ENCODE data around the gene CES4A. TPM values are rescaled to one million over a fixed set of nuclear protein-coding genes. Genes with fewer than 3 reads are reported as not detected.

CES4A gene
- total and polyA plus RNA-seq, 2 of the 13 experiments (the other 11 are each of a cell fraction or from before 2014, with no cell fraction given): 0.09 to 0.17 TPM

GRCh38 chr16:66977341-66978113 is 10.9 kb upstream of the CES4A start (continued):
- 0 out of 2 replicates have a peak, but pooled peaks have one; percentile 13 for TF ChIP-seq SOX13 (IDR thresholded peaks at IDR 0.05)
- TF ChIP-seq SOX13 (CRISPR knock-in tag; conservative IDR thresholded peaks at IDR 0.05 in 1 of 2, IDR thresholded peaks at IDR 0.05 in 1 of 2): no peak; a peak in 1 of 4 replicates
- TF ChIP-seq MEF2D (CRISPR knock-in tag; IDR thresholded peaks at IDR 0.05): 0 out of 2 replicates have a peak, but pooled peaks have one; percentile 47
- TF ChIP-seq ZNF792 (CRISPR knock-in tag; IDR thresholded peaks at IDR 0.05): peak; percentile 77; the same call in 1 of the 2 replicates
- peak; percentile 75 for TF ChIP-seq ZBTB33 (CRISPR knock-in tag; IDR thresholded peaks at IDR 0.05)
- no peak; the same call in 1 of the 2 replicates for TF ChIP-seq ZNF749 (CRISPR knock-in tag; IDR thresholded peaks at IDR 0.05; ENCODE audit: borderline replicate concordance)
- no peak for TF ChIP-seq SOX6 (IDR thresholded peaks at IDR 0.05)
- peak; percentile 45; the same call in 1 of the 2 replicates for TF ChIP-seq SOX6 (CRISPR knock-in tag; IDR thresholded peaks at IDR 0.05)
- TF ChIP-seq SMAD1 (CRISPR knock-in tag; IDR thresholded peaks at IDR 0.05; ENCODE audit: borderline replicate concordance, low read depth): 0 out of 2 replicates have a peak, but pooled peaks have one; percentile 68
- no peak for TF ChIP-seq DZIP1 (CRISPR knock-in tag; IDR thresholded peaks at IDR 0.05)
- peak; percentile 59; the same call in 1 of the 2 replicates for TF ChIP-seq SOX5 (CRISPR knock-in tag; IDR thresholded peaks at IDR 0.05; ENCODE audit: borderline replicate concordance)
- TF ChIP-seq ZNF784 (CRISPR knock-in tag; IDR thresholded peaks at IDR 0.05; ENCODE audit: borderline replicate concordance): peak; percentile 44; the same call in 1 of the 2 replicates
- TF ChIP-seq PHF20 (CRISPR knock-in tag; IDR thresholded peaks at IDR 0.05): peak; percentile 62; the same call in 1 of the 2 replicates
- 0 out of 2 replicates have a peak, but pooled peaks have one; percentile 49 for TF ChIP-seq RELA (CRISPR knock-in tag; IDR thresholded peaks at IDR 0.05)
- TF ChIP-seq ARHGAP35 (CRISPR knock-in tag; IDR thresholded peaks at IDR 0.05; ENCODE audit: borderline replicate concordance): 0 out of 2 replicates have a peak, but pooled peaks have one; percentile 40
- 0 out of 2 replicates have a peak, but pooled peaks have one; percentile 24 for TF ChIP-seq SP4 (CRISPR knock-in tag; IDR thresholded peaks at IDR 0.05)
- peak; percentile 69; the same call in 1 of the 2 replicates for TF ChIP-seq ZNF431 (CRISPR knock-in tag; IDR thresholded peaks at IDR 0.05; ENCODE audit: borderline replicate concordance, low read depth)
- peak; percentile 74 for TF ChIP-seq ARID5B (CRISPR knock-in tag; IDR thresholded peaks at IDR 0.05)
